Neural cell (in vitro differentiated cells): Measurements from ENCODE around the gene FGD5. TPM values are rescaled to one million over a fixed set of nuclear protein-coding genes. Genes with fewer than 3 reads are reported as not detected.

ENCODE experiments used
- H2AFZ ChIP-seq: fragments of 200-600, 300-800 bp; sonication (generic), shearing (Covaris generic); 2 replicates; pipeline ENCODE4 v1.6.0; 2014; ENCODE audit warnings: low read depth, mild to moderate bottlenecking, antibody characterized with exemption, low read length, moderate library complexity
- H3F3A ChIP-seq: fragments of 200-600 bp; shearing (Covaris generic); 2 replicates; pipeline ENCODE4 v1.6.1; 2016; ENCODE audit warnings: mild to moderate bottlenecking, moderate library complexity, mixed read lengths, antibody characterized with exemption, low read length; ENCODE audit not compliant: insufficient read depth, poor library complexity, severe bottlenecking
- H3K27ac ChIP-seq: fragments of 200-600, 300-800 bp; sonication (generic), shearing (Covaris generic); 2 replicates; pipeline ENCODE4 v1.5.1; 2014; ENCODE audit warnings: mild to moderate bottlenecking, low read length, moderate library complexity
- H3K27me3 ChIP-seq: fragments of 300-800, 200-600 bp; sonication (generic), shearing (Covaris generic); 2 replicates; pipeline ENCODE4 v1.6.0; 2014; ENCODE audit warnings: mild to moderate bottlenecking, low read depth, low read length, moderate library complexity; ENCODE audit not compliant: insufficient read depth
- H3K36me3 ChIP-seq: fragments of 300-800, 200-600 bp; sonication (generic), shearing (Covaris generic); 2 replicates; pipeline ENCODE4 v1.5.1; 2014; ENCODE audit warnings: mild to moderate bottlenecking, antibody characterized with exemption, low read length, moderate library complexity; ENCODE audit not compliant: insufficient read depth
- H3K4me2 ChIP-seq: fragments of 300-800, 200-600 bp; sonication (generic), shearing (Covaris generic); 2 replicates; pipeline ENCODE4 v1.6.0; 2014; ENCODE audit warnings: mild to moderate bottlenecking, low read length
- H3K4me3 ChIP-seq: fragments of 300-800, 200-600 bp; sonication (generic), shearing (Covaris generic); 2 replicates; pipeline ENCODE4 v1.5.1; 2014; ENCODE audit warnings: mild to moderate bottlenecking, low read length, moderate library complexity
- H3K79me2 ChIP-seq: fragments of 200-600 bp; shearing (Covaris generic); replicated peaks from 2 replicates; pipeline ENCODE4 v1.6.0; 2014; ENCODE audit warnings: mild to moderate bottlenecking, low read length, moderate library complexity; ENCODE audit not compliant: insufficient read depth
- H3K9ac ChIP-seq: fragments of 300-800, 200-600 bp; sonication (generic), shearing (Covaris generic); 2 replicates; pipeline ENCODE4 v1.6.1; 2016; ENCODE audit warnings: mild to moderate bottlenecking, low read length, mixed read lengths
- H3K9me2 ChIP-seq: fragments of 200-600 bp; shearing (Covaris generic); 2 replicates; pipeline ENCODE4 v1.6.1; 2016; ENCODE audit warnings: mild to moderate bottlenecking, low read length, mixed read lengths; ENCODE audit not compliant: insufficient read depth
- H3K9me3 ChIP-seq: fragments of 200-600, 300-800 bp; sonication (generic), shearing (Covaris generic); 2 replicates; pipeline ENCODE4 v1.6.1; 2016; ENCODE audit warnings: mild to moderate bottlenecking, mixed run types, low read length, moderate library complexity, mixed read lengths
- H4K20me1 ChIP-seq: fragments of 200-600 bp; shearing (Covaris generic); 2 replicates; pipeline ENCODE4 v1.6.1; 2016; ENCODE audit warnings: mild to moderate bottlenecking, mixed run types; ENCODE audit not compliant: insufficient read depth
- CTCF ChIP-seq: fragments of 450-650 bp; IDR thresholded peaks from 2 replicates; pipeline ENCODE4 v1.5.1; 2014; ENCODE audit warnings: antibody characterized with exemption, mild to moderate bottlenecking, moderate library complexity; ENCODE audit not compliant: poor library complexity, severe bottlenecking
- EP300 ChIP-seq: fragments of 450-650 bp; conservative IDR thresholded peaks from 2 replicates; pipeline ENCODE4 v1.6.1; 2014; ENCODE audit warnings: antibody characterized with exemption, mild to moderate bottlenecking, moderate library complexity; ENCODE audit not compliant: poor library complexity, severe bottlenecking
- EZH2 ChIP-seq: fragments of 200-600, 300-800 bp; shearing (Covaris generic), sonication (generic); IDR thresholded peaks from 2 replicates; pipeline ENCODE4 v1.6.1; 2014; ENCODE audit warnings: antibody characterized with exemption, low read length, borderline replicate concordance, mild to moderate bottlenecking; ENCODE audit not compliant: insufficient read depth, poor library complexity, severe bottlenecking
- MXI1 ChIP-seq: fragments of 450-650 bp; conservative IDR thresholded peaks from 2 replicates; pipeline ENCODE4 v1.6.1; 2014; ENCODE audit warnings: antibody characterized with exemption, mild to moderate bottlenecking; ENCODE audit not compliant: poor library complexity, severe bottlenecking
- POLR2AphosphoS5 ChIP-seq: IDR thresholded peaks from 2 replicates; pipeline ENCODE4 v1.6.1; 2012
- RAD21 ChIP-seq: fragments of 450-650 bp; conservative IDR thresholded peaks from 2 replicates; pipeline ENCODE4 v1.6.1; 2014; ENCODE audit warnings: antibody characterized with exemption, mild to moderate bottlenecking, moderate library complexity
- REST ChIP-seq: IDR thresholded peaks from 2 replicates; pipeline ENCODE4 v1.6.1; 2012; ENCODE audit warnings: borderline replicate concordance
- SMC3 ChIP-seq: fragments of 450-650 bp; conservative IDR thresholded peaks from 2 replicates; pipeline ENCODE4 v1.6.1; 2014; ENCODE audit warnings: antibody characterized with exemption, mild to moderate bottlenecking, moderate library complexity; ENCODE audit not compliant: poor library complexity
- TAF1 ChIP-seq: IDR thresholded peaks from 2 replicates; pipeline ENCODE4 v1.6.1; 2012; ENCODE audit warnings: low read depth
- polyA plus RNA-seq: library from polyadenylated mRNA; depleted of rRNA; stranded (reverse); fragments of >200 nt; gene quantifications from 2 replicates; pipeline ENCODE4 v1.2.3, GENCODE V29; 2014

The FGD5 gene
- polyA plus RNA-seq, 1 donor from 2014 or later, result not detected

DNA sequence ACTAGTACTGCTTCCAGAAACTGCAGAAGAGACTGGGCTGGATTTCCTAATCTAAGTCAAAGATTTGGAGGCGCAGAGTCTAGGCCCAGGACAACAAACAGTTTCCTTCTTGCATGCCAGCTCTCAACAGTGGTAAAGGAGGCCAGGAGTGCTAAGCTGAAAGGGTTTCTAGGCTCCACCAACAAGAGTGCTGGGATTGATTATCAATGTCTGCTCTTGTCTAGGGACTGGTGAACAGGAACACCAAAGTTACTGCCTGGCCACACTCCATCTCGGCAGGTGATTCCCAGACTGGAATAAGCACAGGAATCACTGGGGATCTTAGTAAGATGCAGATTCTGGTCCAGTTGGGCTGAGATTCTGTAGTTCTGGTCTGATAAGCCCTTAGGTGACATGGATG, 22.8 kb upstream of the FGD5 start:
- no peak overlapping the region for H3K4me3 ChIP-seq
- no peak overlapping the region for H3K27ac ChIP-seq
- H4K20me1 ChIP-seq, result no peaks in the 10 kb centered on the region
- no peaks in the 10 kb centered on the region for H3K27me3 ChIP-seq
- no peak overlapping the region for H3K9ac ChIP-seq
- no peak for TF ChIP-seq RAD21
- no peak for TF ChIP-seq POLR2AphosphoS5
- no peak for TF ChIP-seq SMC3
- TF ChIP-seq CTCF, result no peak
- no peak for TF ChIP-seq TAF1
- no peak for TF ChIP-seq MXI1
- TF ChIP-seq EP300, result no peak
- no peak overlapping the region for H2AFZ ChIP-seq
- peaks cover 11% of the 10 kb centered on the region for H3K9me3 ChIP-seq
- H3F3A ChIP-seq, result no peaks in the 10 kb centered on the region
- H3K4me2 ChIP-seq, result no peak overlapping the region
- no peaks in the 10 kb centered on the region for H3K79me2 ChIP-seq
- no peaks in the 10 kb centered on the region for H3K9me2 ChIP-seq
- no peaks in the 10 kb centered on the region for H3K36me3 ChIP-seq

GRCh38 chr3:14796403-14797077, 22.2 kb upstream of the FGD5 start:
- no peak overlapping the region for H3K27ac ChIP-seq
- no peaks in the 10 kb centered on the region for H3K36me3 ChIP-seq
- no peaks in the 10 kb centered on the region for H4K20me1 ChIP-seq
- no peaks in the 10 kb centered on the region for H3K9me2 ChIP-seq
- H2AFZ ChIP-seq, result no peak overlapping the region
- no peaks in the 10 kb centered on the region for H3K79me2 ChIP-seq
- H3F3A ChIP-seq, result no peaks in the 10 kb centered on the region
- no peaks in the 10 kb centered on the region for H3K27me3 ChIP-seq
- no peak overlapping the region for H3K4me3 ChIP-seq
- TF ChIP-seq POLR2AphosphoS5 (no peak), REST (no peak), TAF1 (no peak), RAD21 (no peak), EP300 (no peak), MXI1 (no peak), CTCF (no peak), EZH2 (no peak), SMC3 (no peak)
- peaks cover 11% of the 10 kb centered on the region for H3K9me3 ChIP-seq
- H3K9ac ChIP-seq, result no peak overlapping the region
- no peak overlapping the region for H3K4me2 ChIP-seq
